SK-N-SH (cell line): ENCODE measurements around the gene NR5A2. TPM values are rescaled to one million over a fixed set of nuclear protein-coding genes. Genes with fewer than 3 reads are reported as not detected.

Experiments used
- CTCF ChIA-PET: fragments of 300-600, 350-600 bp; formaldehyde crosslinking; extraction: SDS; loops from one replicate; lab custom pipeline; 2021; lab: Yijun Ruan, JAX
- POLR2A ChIA-PET: fragments of 350-600 bp; sonication (Branson Sonifier 250); formaldehyde crosslinking; extraction: SDS; loops from one replicate; lab custom pipeline; 2020; ENCODE audit warnings: antibody characterized with exemption, inconsistent platforms; lab: Yijun Ruan, JAX
- DNase-seq: peaks from one replicate; pipeline ENCODE4 v3.0.0; 2012
- H2AFZ ChIP-seq: fragments of 200-600 bp; sonication (generic); 2 replicates; pipeline ENCODE4 v1.8.1; 2016; ENCODE audit warnings: antibody characterized with exemption, mild to moderate bottlenecking, low read depth
- H3F3A ChIP-seq: fragments of 200-600 bp; sonication (generic); replicated peaks from 2 replicates; pipeline ENCODE3; 2016; ENCODE audit warnings: antibody characterized with exemption, mild to moderate bottlenecking; ENCODE audit not compliant: insufficient read depth
- H3K27ac ChIP-seq, 2 experiments: fragments of 200-500 bp in 1 of 2; fragments of 200-600 bp in 1 of 2; sonication (Bioruptor generic) in 1 of 2; sonication (generic), shearing (Covaris generic) in 1 of 2; 2 replicates each; pipeline versions ENCODE4 v1.5.1 to v1.6.1; 2014 to 2016; ENCODE audit warnings: low read depth in 2 of 2, inconsistent platforms in 1 of 2, low read length in 1 of 2, mild to moderate bottlenecking in 1 of 2, mixed read lengths in 1 of 2
- H3K27me3 ChIP-seq: fragments of 200-600 bp; sonication (generic), shearing (Covaris generic); 2 replicates; pipeline ENCODE4 v1.6.1; 2016; ENCODE audit warnings: mixed run types; ENCODE audit not compliant: insufficient read depth
- H3K36me3 ChIP-seq, 2 experiments: fragments of 200-500 bp in 1 of 2; fragments of 200-600 bp in 1 of 2; sonication (Bioruptor generic) in 1 of 2; sonication (generic) in 1 of 2; replicated peaks in 1 of 2; 2 replicates each; pipeline versions ENCODE3 to v1.5.1; 2014 to 2016; ENCODE audit warnings: low read length in 1 of 2, mild to moderate bottlenecking in 1 of 2; ENCODE audit not compliant: insufficient read depth in 2 of 2, control insufficient read depth in 1 of 2
- H3K4me1 ChIP-seq, 2 experiments: fragments of 200-500 bp in 1 of 2; fragments of 200-600 bp in 1 of 2; sonication (Bioruptor generic) in 1 of 2; sonication (generic), shearing (Covaris generic) in 1 of 2; 2 replicates each; pipeline versions ENCODE4 v1.5.1 to v1.6.1; 2014 to 2016; ENCODE audit warnings: low read depth in 1 of 2, low read length in 1 of 2, mixed run types in 1 of 2; ENCODE audit not compliant: insufficient read depth in 2 of 2, control insufficient read depth in 1 of 2
- H3K4me2 ChIP-seq: fragments of 200-600 bp; sonication (generic), shearing (Covaris generic); 2 replicates; pipeline ENCODE4 v1.6.1; 2017; ENCODE audit warnings: mixed run types
- H3K4me3 ChIP-seq, 2 experiments: fragments of 200-500 bp in 1 of 2; fragments of 200-600 bp in 1 of 2; sonication (Bioruptor generic) in 1 of 2; sonication (generic), shearing (Covaris generic) in 1 of 2; 2 replicates each; pipeline versions ENCODE4 v1.5.1 to v1.8.1; 2014 to 2016; ENCODE audit warnings: low read depth in 2 of 2, inconsistent platforms in 1 of 2, low read length in 1 of 2, mild to moderate bottlenecking in 1 of 2, mixed read lengths in 1 of 2, moderate library complexity in 1 of 2
- H3K79me2 ChIP-seq: fragments of 200-600 bp; sonication (generic); 2 replicates; pipeline ENCODE4 v1.8.1; 2017; ENCODE audit warnings: mild to moderate bottlenecking; ENCODE audit not compliant: insufficient read depth
- H3K9ac ChIP-seq: fragments of 200-600 bp; sonication (generic); 2 replicates; pipeline ENCODE4 v1.6.1; 2017; ENCODE audit warnings: mixed run types
- H3K9me2 ChIP-seq: fragments of 200-600 bp; sonication (generic); 2 replicates; pipeline ENCODE4 v1.6.1; 2017; ENCODE audit warnings: mixed run types
- H3K9me3 ChIP-seq: fragments of 200-600 bp; sonication (generic); 2 replicates; pipeline ENCODE4 v1.6.1; 2017; ENCODE audit warnings: mixed run types, mild to moderate bottlenecking, moderate library complexity
- H4K20me1 ChIP-seq: fragments of 200-600 bp; sonication (generic); 2 replicates; pipeline ENCODE4 v1.6.1; 2017; ENCODE audit warnings: mild to moderate bottlenecking, mixed run types; ENCODE audit not compliant: insufficient read depth
- EZH2phosphoT487 ChIP-seq: fragments of 200-600 bp; sonication (generic); IDR thresholded peaks from 2 replicates; pipeline ENCODE4 v1.6.1; 2017; ENCODE audit warnings: low read depth, mixed run types, mild to moderate bottlenecking, antibody characterized with exemption, moderate library complexity, borderline replicate concordance
- GABPA ChIP-seq: IDR thresholded peaks from 2 replicates; pipeline ENCODE4 v1.4.0; 2012; ENCODE audit warnings: low read depth, mild to moderate bottlenecking
- GATA2 ChIP-seq: sonication (generic); formaldehyde crosslinking; IDR thresholded peaks from 2 replicates; pipeline ENCODE4 v1.5.0; 2020; ENCODE audit warnings: mild to moderate bottlenecking, missing genetic modification reagents
- NFIC ChIP-seq: IDR thresholded peaks from 2 replicates; pipeline ENCODE4 v1.4.0; 2012; ENCODE audit warnings: borderline replicate concordance
- NRF1 ChIP-seq: IDR thresholded peaks from 2 replicates; pipeline ENCODE4 v1.6.1; 2012; ENCODE audit warnings: low read depth, mild to moderate bottlenecking, low read length
- RAD21 ChIP-seq: IDR thresholded peaks from 2 replicates; pipeline ENCODE4 v1.6.1; 2012; ENCODE audit warnings: mild to moderate bottlenecking, low read length
- RFX5 ChIP-seq: IDR thresholded peaks from 2 replicates; pipeline ENCODE4 v1.6.1; 2012; ENCODE audit warnings: mild to moderate bottlenecking, improper control_type of control experiment, low read length
- RXRA ChIP-seq: IDR thresholded peaks from 2 replicates; pipeline ENCODE4 v1.4.0; 2012; ENCODE audit warnings: low read depth, mild to moderate bottlenecking, borderline replicate concordance
- SMC3 ChIP-seq: IDR thresholded peaks from 2 replicates; pipeline ENCODE4 v1.6.1; 2012; ENCODE audit warnings: low read depth, low read length, improper control_type of control experiment
- TEAD4 ChIP-seq: IDR thresholded peaks from 2 replicates; pipeline ENCODE4 v1.4.0; 2012; ENCODE audit warnings: mild to moderate bottlenecking, borderline replicate concordance; ENCODE audit not compliant: insufficient read depth
- YY1 ChIP-seq: IDR thresholded peaks from 2 replicates; pipeline ENCODE4 v1.4.0; 2012; ENCODE audit warnings: low read depth, mild to moderate bottlenecking
- WGBS: methylation state at CpG from one replicate; pipeline ENCODE4 v1.1.6; 2017; ENCODE audit warnings: low lambda C conversion rate; 5-methylcytosine and 5-hydroxymethylcytosine counted together
- polyA plus RNA-seq, 3 experiments: library from polyadenylated mRNA; depleted of rRNA; stranded (reverse); fragments of >200 nt; gene quantifications; 2 replicates each; pipeline ENCODE4 v1.2.3, GENCODE V29; 2012
- TF ChIP-seq, protein P1 (sequence below): IDR thresholded peaks from 2 replicates; pipeline ENCODE4 v1.4.0; 2012; ENCODE audit warnings: low read depth, borderline replicate concordance
- TF ChIP-seq, protein P2 (sequence below): IDR thresholded peaks from 2 replicates; pipeline ENCODE4 v1.4.0; 2012; ENCODE audit warnings: low read depth

The NR5A2 gene
- polyA plus RNA-seq, 1 of the 3 experiments (the other 2 are of a cell fraction), result not detected

DNA sequence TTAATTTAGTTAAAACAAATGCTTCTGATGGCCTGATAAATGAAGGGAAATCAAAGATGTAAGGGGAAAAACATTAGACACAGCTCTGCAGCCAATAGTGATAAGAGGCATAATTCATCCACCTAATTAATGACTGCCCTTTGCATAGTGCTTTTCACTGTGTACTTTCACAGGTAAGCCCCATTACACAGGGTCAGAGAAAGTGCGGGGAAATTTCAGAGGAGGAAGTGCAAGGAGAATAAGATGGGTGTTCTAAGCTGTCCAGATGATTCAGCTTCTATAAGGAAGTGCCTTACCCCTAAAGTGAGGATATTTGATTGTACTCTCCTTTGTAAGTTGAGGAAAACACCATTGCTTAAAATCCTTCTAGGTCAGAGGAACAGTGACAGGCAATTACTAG lies 88.0 kb downstream of the NR5A2 start:
- no peak for DNase-seq
- ChIA-PET POLR2A (no interaction called here), CTCF (interaction anchor here (0.6 kb wide), 1 partner anchor 60 kb away, joined by 3 read pairs; no protein-coding TSS in a partner anchor)
- H4K20me1 ChIP-seq, result no peaks in the 10 kb centered on the region
- no peaks in the 10 kb centered on the region; the same call in 1 of the 2 replicates for H3K27me3 ChIP-seq
- peak; percentile 19; the same call in 1 of the 2 replicates for TF ChIP-seq GATA2 (CRISPR knock-in tag)
- TF ChIP-seq GABPA, result no peak
- no peaks in the 10 kb centered on the region for H3K79me2 ChIP-seq
- no peak overlapping the region for H3K27ac ChIP-seq
- no peak overlapping the region for H3K4me2 ChIP-seq
- H3F3A ChIP-seq, result no peaks in the 10 kb centered on the region
- no peak overlapping the region for H3K4me3 ChIP-seq
- H3K4me1 ChIP-seq, result no peaks in the 10 kb centered on the region
- WGBS, result 83% methylated on average over 1 of the region's 1 CpG
- no peaks in the 10 kb centered on the region for H3K9me3 ChIP-seq
- no peaks in the 10 kb centered on the region for H3K9me2 ChIP-seq
- no peak overlapping the region for H2AFZ ChIP-seq
- H3K36me3 ChIP-seq, result no peaks in the 10 kb centered on the region
- H3K9ac ChIP-seq, result no peak overlapping the region

DNA sequence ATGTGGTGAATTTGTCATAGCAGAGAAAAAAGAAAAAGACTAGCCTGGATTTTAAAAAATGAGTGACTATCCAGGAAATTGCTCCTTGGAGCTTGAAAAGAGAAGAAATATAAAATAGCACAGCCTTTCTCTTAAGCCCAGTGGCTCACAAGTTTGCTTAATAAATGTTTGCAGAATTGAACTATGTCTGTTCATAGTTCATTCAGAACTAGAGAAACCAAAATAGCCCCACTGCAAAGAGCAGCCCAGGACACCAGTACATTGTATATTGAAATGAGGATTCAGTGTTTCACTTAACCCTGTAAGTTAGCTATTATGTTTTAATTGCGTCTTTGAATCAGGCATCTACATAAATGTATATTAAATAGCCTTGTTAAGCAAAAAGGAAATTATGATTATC lies 88.8 kb downstream of the NR5A2 start:
- no peak overlapping the region for H3K9ac ChIP-seq
- H3K9me3 ChIP-seq, result no peaks in the 10 kb centered on the region
- H3F3A ChIP-seq, result no peaks in the 10 kb centered on the region
- no peaks in the 10 kb centered on the region for H3K79me2 ChIP-seq
- H4K20me1 ChIP-seq, result no peaks in the 10 kb centered on the region
- CTCF ChIA-PET, result no interaction called here
- no peak overlapping the region for H3K4me2 ChIP-seq
- POLR2A ChIA-PET, result no interaction called here
- no peaks in the 10 kb centered on the region for H3K9me2 ChIP-seq
- no peak overlapping the region for H3K27ac ChIP-seq
- no peak overlapping the region for H3K4me3 ChIP-seq
- no peaks in the 10 kb centered on the region; a peak in 1 of 4 replicates for H3K4me1 ChIP-seq
- DNase-seq, result no peak
- no peak overlapping the region for H2AFZ ChIP-seq
- H3K36me3 ChIP-seq, result no peaks in the 10 kb centered on the region
- 66% methylated on average over 1 of the region's 1 CpG for WGBS
- no peaks in the 10 kb centered on the region; the same call in 1 of the 2 replicates for H3K27me3 ChIP-seq
- TF ChIP-seq NRF1 (no peak), TEAD4 (no peak), EZH2phosphoT487 (no peak), SMC3 (no peak), RAD21 (no peak), RFX5 (no peak), NFIC (no peak), YY1 (no peak), RXRA (no peak)
- TF ChIP-seq, protein P1, sequence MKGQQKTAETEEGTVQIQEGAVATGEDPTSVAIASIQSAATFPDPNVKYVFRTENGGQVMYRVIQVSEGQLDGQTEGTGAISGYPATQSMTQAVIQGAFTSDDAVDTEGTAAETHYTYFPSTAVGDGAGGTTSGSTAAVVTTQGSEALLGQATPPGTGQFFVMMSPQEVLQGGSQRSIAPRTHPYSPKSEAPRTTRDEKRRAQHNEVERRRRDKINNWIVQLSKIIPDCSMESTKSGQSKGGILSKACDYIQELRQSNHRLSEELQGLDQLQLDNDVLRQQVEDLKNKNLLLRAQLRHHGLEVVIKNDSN, result no peak
- TF ChIP-seq, protein P2, sequence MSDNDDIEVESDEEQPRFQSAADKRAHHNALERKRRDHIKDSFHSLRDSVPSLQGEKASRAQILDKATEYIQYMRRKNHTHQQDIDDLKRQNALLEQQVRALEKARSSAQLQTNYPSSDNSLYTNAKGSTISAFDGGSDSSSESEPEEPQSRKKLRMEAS, result no peak
- TF ChIP-seq, all 33 proteins: peak for 0
